GM19452 (cell line): Measurements from ENCODE around the gene PSMA7.

Experiments used
- ATAC-seq: cut with Tn5 transposase; IDR thresholded peaks from one replicate; pipeline ENCODE4 v1.9.1; 2021; ENCODE audit not compliant: unreplicated experiment

The PSMA7 gene

GRCh38 chr20:62172666-62173065, 29.5 kb upstream of the PSMA7 start:
- ATAC-seq, result no peak

- no peak for ATAC-seq
These were observed 28.1 kb upstream of the PSMA7 start for GRCh38 chr20:62171245-62171644.

GRCh38 chr20:62170536-62170935, 27.3 kb upstream of the PSMA7 start:
- ATAC-seq, result no peak

GRCh38 chr20:62168890-62169435, 25.8 kb upstream of the PSMA7 start:
- no peak for ATAC-seq

- no peak for ATAC-seq
These were observed 24.9 kb upstream of the PSMA7 start for GRCh38 chr20:62168061-62168460.

- no peak for ATAC-seq
These were observed 24.3 kb upstream of the PSMA7 start for GRCh38 chr20:62167474-62167873.

- ATAC-seq, result no peak
These were observed 22.7 kb upstream of the PSMA7 start for GRCh38 chr20:62165762-62166399.

- ATAC-seq, result no peak
These were observed 21.9 kb upstream of the PSMA7 start for GRCh38 chr20:62164879-62165761.

- ATAC-seq, result no peak
These were observed 21.0 kb upstream of the PSMA7 start for GRCh38 chr20:62163986-62164762.

- no peak for ATAC-seq
These were observed 20.3 kb upstream of the PSMA7 start for GRCh38 chr20:62163485-62163865.

- ATAC-seq, result no peak
These were observed 19.7 kb upstream of the PSMA7 start for GRCh38 chr20:62162765-62163484.

GRCh38 chr20:62161347-62161746, 18.2 kb upstream of the PSMA7 start:
- no peak for ATAC-seq

GRCh38 chr20:62160876-62161275, 17.7 kb upstream of the PSMA7 start:
- ATAC-seq, result no peak

- ATAC-seq, result no peak
These were observed 17.1 kb upstream of the PSMA7 start for GRCh38 chr20:62160253-62160652.

- no peak for ATAC-seq
These were observed 16.6 kb upstream of the PSMA7 start for GRCh38 chr20:62159839-62160238.

GRCh38 chr20:62159052-62159451, 15.9 kb upstream of the PSMA7 start:
- ATAC-seq, result no peak

GRCh38 chr20:62158541-62158940, 15.3 kb upstream of the PSMA7 start:
- ATAC-seq, result no peak

GRCh38 chr20:62158088-62158400, 14.8 kb upstream of the PSMA7 start:
- ATAC-seq, result no peak

GRCh38 chr20:62157387-62158087, 14.3 kb upstream of the PSMA7 start:
- no peak for ATAC-seq
